ENCODE measurements around the gene CP. TPM values are rescaled to one million over a fixed set of nuclear protein-coding genes. Genes with fewer than 3 reads are reported as not detected.
A peak's percentile ranks its signal among the peaks of the same experiment; 100 is the strongest.

Gene CP
- total RNA-seq, 4 donors from 2014 or later: 1.7 to 10.2 (median 4.0) TPM

GRCh38 chr3:149195221-149195620 is 26.4 kb downstream of the CP start:
- Histone ChIP-seq H3K9me3 (no peaks in the 10 kb centered on the region), H3K4me1 (peaks cover 3% of the 10 kb centered on the region), H3K36me3 (no peaks in the 10 kb centered on the region), H3K27me3 (no peaks in the 10 kb centered on the region), H3K27ac (no peak overlapping the region), H3K4me3 (no peak overlapping the region)
- 53% methylated on average over 1 of the region's 1 CpG for WGBS
- TF ChIP-seq POLR2AphosphoS5 (IDR thresholded peaks at IDR 0.05) (no peak), POLR2A (IDR thresholded peaks at IDR 0.05) (no peak), EP300 (IDR thresholded peaks at IDR 0.05) (no peak), CTCF (IDR thresholded peaks at IDR 0.05) (no peak)
- no peak for DNase-seq (ENCODE audit: low spot score in 2 of 2)

- no peak for DNase-seq (ENCODE audit: low spot score in 2 of 2)
- TF ChIP-seq POLR2AphosphoS5 (IDR thresholded peaks at IDR 0.05) (no peak), CTCF (IDR thresholded peaks at IDR 0.05) (no peak), EP300 (IDR thresholded peaks at IDR 0.05) (no peak)
- H3K4me1 ChIP-seq: no peaks in the 10 kb centered on the region
- H3K27ac ChIP-seq: no peak overlapping the region
- no peaks in the 10 kb centered on the region for H3K9me3 ChIP-seq
- H3K4me3 ChIP-seq: no peak overlapping the region
- H3K36me3 ChIP-seq: no peaks in the 10 kb centered on the region
- H3K27me3 ChIP-seq: no peaks in the 10 kb centered on the region
- WGBS: 65% methylated on average over 2 of the region's 2 CpGs
Measured at GRCh38 chr3:149188494-149188893, 33.1 kb downstream of the CP start.

- WGBS: 90% methylated on average over 3 of the region's 3 CpGs
- no peaks in the 10 kb centered on the region for H3K9me3 ChIP-seq
- DNase-seq (ENCODE audit: low spot score in 2 of 2): no peak
- TF ChIP-seq EP300 (IDR thresholded peaks at IDR 0.05) (no peak), CTCF (IDR thresholded peaks at IDR 0.05) (no peak), POLR2AphosphoS5 (IDR thresholded peaks at IDR 0.05) (no peak), POLR2A (IDR thresholded peaks at IDR 0.05) (no peak)
- no peaks in the 10 kb centered on the region for H3K27me3 ChIP-seq
- no peaks in the 10 kb centered on the region for H3K4me1 ChIP-seq
- no peaks in the 10 kb centered on the region for H3K36me3 ChIP-seq
- no peak overlapping the region for H3K27ac ChIP-seq
- H3K4me3 ChIP-seq: no peak overlapping the region
Measured at GRCh38 chr3:149186721-149187120, 34.9 kb downstream of the CP start.

GRCh38 chr3:149186219-149186618 is 35.4 kb downstream of the CP start:
- Histone ChIP-seq H3K36me3 (no peaks in the 10 kb centered on the region), H3K9me3 (no peaks in the 10 kb centered on the region), H3K4me3 (no peak overlapping the region), H3K27ac (no peak overlapping the region), H3K4me1 (no peaks in the 10 kb centered on the region), H3K27me3 (no peaks in the 10 kb centered on the region)
- TF ChIP-seq EP300 (IDR thresholded peaks at IDR 0.05): no peak
- TF ChIP-seq CTCF (IDR thresholded peaks at IDR 0.05): no peak
- no peak for TF ChIP-seq POLR2AphosphoS5 (IDR thresholded peaks at IDR 0.05)
- no peak for TF ChIP-seq POLR2A (IDR thresholded peaks at IDR 0.05)
- 96% methylated on average over 2 of the region's 2 CpGs for WGBS
- no peak for DNase-seq (ENCODE audit: low spot score in 2 of 2)

GRCh38 chr3:149181182-149181581 is 40.4 kb downstream of the CP start:
- H3K4me3 ChIP-seq: no peak overlapping the region
- H3K27ac ChIP-seq: peak overlapping the region; percentile 54
- no peaks in the 10 kb centered on the region for H3K27me3 ChIP-seq
- H3K4me1 ChIP-seq: peaks cover 8% of the 10 kb centered on the region
- 98% methylated on average over 2 of the region's 2 CpGs for WGBS
- DNase-seq (ENCODE audit: low spot score in 2 of 2): no peak
- no peak for TF ChIP-seq POLR2AphosphoS5 (IDR thresholded peaks at IDR 0.05)
- TF ChIP-seq POLR2A (IDR thresholded peaks at IDR 0.05): no peak
- TF ChIP-seq CTCF (IDR thresholded peaks at IDR 0.05): no peak
- no peak for TF ChIP-seq EP300 (IDR thresholded peaks at IDR 0.05)
- peaks cover 8% of the 10 kb centered on the region for H3K36me3 ChIP-seq
- no peaks in the 10 kb centered on the region for H3K9me3 ChIP-seq
